GOT3 (cell line): ENCODE results near the gene GLCE.
"Not testable (repeated sequence)": the region's sequence is repeated elsewhere in the genome, so short reads cannot be mapped to it uniquely, and the experiment has no call there.

Source experiments
- DNase-seq: peaks from one replicate; lab custom pipeline; 2025; ENCODE audit warnings: mixed read lengths; lab: John Stamatoyannopoulos, UW

The GLCE gene

GRCh38 chr15:69299451-69299886 is 139.0 kb downstream of the GLCE start:
- no peak for DNase-seq

GRCh38 chr15:69299943-69300588 is 139.6 kb downstream of the GLCE start:
- no peak for DNase-seq

- DNase-seq, result not testable (repeated sequence)
These were observed 140.7 kb downstream of the GLCE start for GRCh38 chr15:69301101-69301500.

- not testable (repeated sequence) for DNase-seq
These were observed 141.7 kb downstream of the GLCE start for GRCh38 chr15:69302087-69302486.

- no peak for DNase-seq
These were observed 142.5 kb downstream of the GLCE start for GRCh38 chr15:69302929-69303328.

- DNase-seq, result no peak
These were observed 143.1 kb downstream of the GLCE start for GRCh38 chr15:69303337-69304181.

GRCh38 chr15:69304182-69304545 is 143.7 kb downstream of the GLCE start:
- no peak for DNase-seq

- DNase-seq, result no peak
These were observed 144.9 kb downstream of the GLCE start for GRCh38 chr15:69305204-69305931.

GRCh38 chr15:69305933-69306568 is 145.6 kb downstream of the GLCE start:
- DNase-seq, result no peak

GRCh38 chr15:69307939-69308338 is 147.5 kb downstream of the GLCE start:
- DNase-seq, result no peak

- DNase-seq, result no peak
These were observed 148.5 kb downstream of the GLCE start for GRCh38 chr15:69308949-69309348.

GRCh38 chr15:69311319-69311721 is 150.9 kb downstream of the GLCE start:
- DNase-seq, result no peak

GRCh38 chr15:69313432-69314000 is 153.1 kb downstream of the GLCE start:
- DNase-seq, result no peak

GRCh38 chr15:69314131-69314530 is 153.7 kb downstream of the GLCE start:
- DNase-seq, result no peak

- no peak for DNase-seq
These were observed 154.3 kb downstream of the GLCE start for GRCh38 chr15:69314736-69315135.

GRCh38 chr15:69315402-69316110 is 155.1 kb downstream of the GLCE start:
- DNase-seq, result no peak

GRCh38 chr15:69316291-69316690 is 155.9 kb downstream of the GLCE start:
- no peak for DNase-seq

GRCh38 chr15:69317392-69317841 is 157.0 kb downstream of the GLCE start:
- DNase-seq, result no peak

- no peak for DNase-seq
These were observed 157.6 kb downstream of the GLCE start for GRCh38 chr15:69318033-69318432.

- no peak for DNase-seq
These were observed 159.2 kb downstream of the GLCE start for GRCh38 chr15:69319384-69320375.
